Lower leg skin (tissue), 4 donors: ENCODE results near the gene SMAD9. TPM values are rescaled to one million over a fixed set of nuclear protein-coding genes. Genes with fewer than 3 reads are reported as not detected.

Experiments
- DNase-seq, 2 donors: peaks; one replicate each; pipeline ENCODE4 v3.0.0-alpha.2; 2019; ENCODE audit warnings: low spot score in 2 of 2
- H3K4me3 ChIP-seq: fragments of 200-600 bp; sonication (generic); 2 replicates; pipeline ENCODE4 v1.5.1; 2017; ENCODE audit warnings: mild to moderate bottlenecking, low read depth; ENCODE audit not compliant: poor library complexity, severe bottlenecking
- POLR2A ChIP-seq, 2 donors: fragments of 450-650 bp; IDR thresholded peaks; one replicate each; pipeline ENCODE4 v1.6.1; 2016 to 2017; ENCODE audit warnings: antibody characterized with exemption in 2 of 2, mild to moderate bottlenecking in 1 of 2, moderate library complexity in 1 of 2
- WGBS, 2 donors: methylation state at CpG; one replicate each; pipeline ENCODE4 v1.1.5; 2018; 5-methylcytosine and 5-hydroxymethylcytosine counted together
- intact Hi-C: fragments of 100-400 bp; cut with DNase I; formaldehyde crosslinking; loops from one replicate; pipeline ENCODE4 v1.15.0; 2023; ENCODE audit warnings: low total_unique reads
- total RNA-seq, 4 donors: library from RNA; depleted of rRNA; stranded (reverse); fragments of >200 nt; gene quantifications; one replicate each; pipeline ENCODE4 v1.1.0, GENCODE V29; 2016
- TF ChIP-seq, protein P1 (sequence below), 3 donors: fragments of 450-650 bp; IDR thresholded peaks; one replicate each; pipeline ENCODE4 v1.5.1; 2016; ENCODE audit warnings: antibody characterized with exemption in 3 of 3, mild to moderate bottlenecking in 3 of 3, moderate library complexity in 2 of 3

SMAD9 gene
- total RNA-seq, 4 donors from 2014 or later: 1.4 to 4.4 (median 2.2) TPM

DNA sequence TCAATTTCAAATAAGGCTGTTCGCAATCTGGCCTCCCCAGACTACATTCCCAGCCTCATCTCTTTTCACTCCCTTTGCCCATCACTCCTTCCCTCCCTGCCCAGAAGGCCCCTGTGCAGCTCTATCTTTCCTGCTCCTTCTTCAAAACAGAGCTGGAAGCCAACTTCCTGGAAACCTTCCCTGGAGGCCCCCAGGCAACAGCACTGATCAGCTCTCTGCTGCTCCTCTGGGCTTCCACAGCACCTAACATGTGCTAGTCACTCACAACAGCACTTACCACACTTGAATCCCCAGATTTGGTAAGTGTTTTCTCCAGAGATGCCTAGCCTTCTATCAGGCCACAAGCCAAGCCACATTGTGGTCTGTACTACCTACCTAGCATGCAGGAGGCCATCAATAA, 9.5 kb downstream of the SMAD9 start:
- DNase-seq: no peak
- intact Hi-C loops: no loop called here
- WGBS, 2 donors: 100% methylated on average over 1 of the region's 1 CpG
- no peak overlapping the region for H3K4me3 ChIP-seq
- no peak for TF ChIP-seq POLR2A (IDR thresholded peaks at IDR 0.05)
- TF ChIP-seq, protein P1, sequence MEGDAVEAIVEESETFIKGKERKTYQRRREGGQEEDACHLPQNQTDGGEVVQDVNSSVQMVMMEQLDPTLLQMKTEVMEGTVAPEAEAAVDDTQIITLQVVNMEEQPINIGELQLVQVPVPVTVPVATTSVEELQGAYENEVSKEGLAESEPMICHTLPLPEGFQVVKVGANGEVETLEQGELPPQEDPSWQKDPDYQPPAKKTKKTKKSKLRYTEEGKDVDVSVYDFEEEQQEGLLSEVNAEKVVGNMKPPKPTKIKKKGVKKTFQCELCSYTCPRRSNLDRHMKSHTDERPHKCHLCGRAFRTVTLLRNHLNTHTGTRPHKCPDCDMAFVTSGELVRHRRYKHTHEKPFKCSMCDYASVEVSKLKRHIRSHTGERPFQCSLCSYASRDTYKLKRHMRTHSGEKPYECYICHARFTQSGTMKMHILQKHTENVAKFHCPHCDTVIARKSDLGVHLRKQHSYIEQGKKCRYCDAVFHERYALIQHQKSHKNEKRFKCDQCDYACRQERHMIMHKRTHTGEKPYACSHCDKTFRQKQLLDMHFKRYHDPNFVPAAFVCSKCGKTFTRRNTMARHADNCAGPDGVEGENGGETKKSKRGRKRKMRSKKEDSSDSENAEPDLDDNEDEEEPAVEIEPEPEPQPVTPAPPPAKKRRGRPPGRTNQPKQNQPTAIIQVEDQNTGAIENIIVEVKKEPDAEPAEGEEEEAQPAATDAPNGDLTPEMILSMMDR (IDR thresholded peaks at IDR 0.05): no peak

DNA sequence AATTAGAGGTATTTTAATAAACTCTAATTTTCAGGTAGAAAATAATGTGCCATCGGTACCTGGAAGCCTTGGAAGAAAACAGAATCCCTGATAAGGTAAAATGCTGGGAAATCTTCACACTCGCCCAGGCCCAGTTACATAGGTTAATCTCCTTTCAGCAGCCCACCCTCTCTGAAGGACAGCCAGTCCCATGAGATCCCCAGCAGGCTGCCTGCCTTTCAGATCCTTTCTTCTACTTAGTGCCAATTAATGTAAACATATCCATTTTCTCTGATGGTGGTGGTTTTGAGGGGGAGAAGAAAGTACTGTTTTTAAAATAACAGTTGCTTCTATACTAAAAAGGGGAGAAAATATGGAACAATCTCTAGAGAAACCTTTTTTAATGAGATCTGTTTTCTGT, 12.2 kb downstream of the SMAD9 start:
- WGBS, 2 donors: 92 to 95% methylated on average over 2 of the region's 2 CpGs
- intact Hi-C loops: no loop called here
- DNase-seq: no peak

DNA sequence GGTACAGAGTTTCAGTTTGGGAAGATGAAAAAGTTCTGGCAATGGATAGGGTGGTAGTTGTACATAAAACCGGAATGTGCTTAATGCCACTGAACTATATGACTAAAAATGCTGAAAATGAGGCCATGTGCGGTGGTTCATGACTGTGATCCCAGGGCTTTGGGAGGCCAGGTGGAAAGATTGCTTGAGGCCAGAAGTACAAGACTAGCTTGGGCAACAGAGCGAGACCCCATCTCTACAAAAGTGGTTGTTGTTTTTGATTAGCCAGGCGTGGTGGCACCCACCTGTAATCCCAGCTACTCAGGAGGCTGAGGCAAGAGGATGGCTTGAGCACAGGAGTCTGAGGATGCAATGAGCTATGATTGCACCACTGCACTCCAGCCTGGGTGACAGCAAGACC, 12.8 kb downstream of the SMAD9 start:
- DNase-seq: no peak
- intact Hi-C loops: no loop called here
- TF ChIP-seq, protein P1 (IDR thresholded peaks at IDR 0.05): no peak
- 93 to 95% methylated on average over 4 of the region's 4 CpGs for WGBS, 2 donors
- H3K4me3 ChIP-seq: no peak overlapping the region

More for the DNA sequence above, 12.2 kb downstream of the SMAD9 start:
- H3K4me3 ChIP-seq: no peak overlapping the region
- TF ChIP-seq, protein P1 (IDR thresholded peaks at IDR 0.05): no peak
- TF ChIP-seq POLR2A (IDR thresholded peaks at IDR 0.05): no peak

DNA sequence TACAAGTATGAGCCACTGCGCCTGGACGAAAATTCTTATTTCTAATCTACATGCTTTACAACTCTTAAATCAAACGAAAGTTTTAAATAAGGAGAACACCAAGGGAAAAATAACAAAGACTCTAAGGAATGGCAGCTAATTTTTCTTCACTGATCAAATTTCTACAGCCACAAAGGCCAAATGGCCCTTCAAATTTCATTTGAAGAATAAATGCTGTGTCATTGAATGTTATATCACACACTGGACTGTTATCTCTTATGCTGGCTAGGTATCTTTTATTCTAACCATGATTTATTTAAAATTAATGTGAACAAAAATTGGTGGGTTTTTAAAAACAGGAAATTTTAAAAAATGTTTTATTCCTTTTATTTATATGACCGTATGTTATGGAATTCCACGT, 14.1 kb downstream of the SMAD9 start:
- intact Hi-C loops: no loop called here
- 93 to 94% methylated on average over 5 of the region's 5 CpGs for WGBS, 2 donors
- DNase-seq: no peak
- no peak overlapping the region for H3K4me3 ChIP-seq
- no peak for TF ChIP-seq POLR2A (IDR thresholded peaks at IDR 0.05)

DNA sequence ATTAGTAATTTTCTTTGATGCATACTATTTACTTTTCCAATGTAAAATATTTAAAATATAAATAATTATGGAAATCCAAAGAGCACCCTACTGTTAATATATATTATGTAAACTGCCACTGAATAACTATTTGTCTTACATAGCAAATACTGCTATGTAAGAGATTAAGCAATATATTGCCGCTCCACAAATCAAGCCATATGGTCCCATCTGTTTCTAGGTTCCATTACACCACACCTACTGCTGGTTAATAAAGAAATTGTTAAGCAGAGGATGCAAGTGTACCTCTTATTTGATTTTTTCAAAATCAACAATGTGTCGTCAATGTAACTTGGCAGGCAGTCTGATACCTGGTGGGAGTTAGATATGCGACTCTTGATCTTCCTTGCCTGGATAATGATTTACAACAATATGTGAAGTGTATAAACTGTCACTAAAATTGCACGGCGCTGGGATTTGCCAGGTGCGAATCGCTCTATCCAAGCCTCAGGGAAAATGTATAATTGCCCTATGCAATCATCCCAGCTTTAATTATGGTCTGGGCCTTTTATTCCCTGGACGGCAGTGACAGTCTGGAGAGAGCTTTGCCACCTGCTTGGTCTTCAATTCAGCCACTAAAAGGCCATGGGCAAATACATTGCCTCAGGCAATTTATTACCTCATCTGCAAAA, 16.0 kb downstream of the SMAD9 start:
- intact Hi-C loops: no loop called here
- WGBS, 2 donors: 69 to 79% methylated on average over 8 of the region's 8 CpGs

DNA sequence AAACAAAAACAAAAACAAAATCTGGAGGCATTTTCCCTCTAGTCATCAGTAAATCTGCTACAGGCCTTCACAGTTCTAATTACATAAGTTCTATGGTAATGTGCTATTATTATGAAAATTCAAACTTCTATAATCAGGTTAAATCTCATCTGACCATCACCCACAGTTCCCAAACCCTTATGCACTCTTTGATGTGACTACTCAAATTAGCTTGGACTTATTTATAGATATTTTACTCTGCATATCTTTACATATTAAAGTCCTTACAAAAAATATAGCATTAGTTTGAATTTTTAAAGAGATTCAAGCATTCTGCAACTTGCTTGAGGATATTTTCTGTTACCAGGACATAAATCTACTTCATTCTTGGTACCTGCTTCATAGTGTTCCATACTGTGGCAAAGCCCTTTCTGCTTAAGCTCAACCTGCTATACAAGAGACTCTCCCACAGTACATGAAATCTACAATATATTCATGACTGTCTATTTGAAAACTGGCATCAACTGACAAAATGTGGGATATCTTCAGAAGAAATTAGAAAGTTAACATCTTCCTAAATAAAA, 22.9 kb downstream of the SMAD9 start:
- no peak for DNase-seq
- TF ChIP-seq, protein P1 (IDR thresholded peaks at IDR 0.05): no peak
- no peak overlapping the region for H3K4me3 ChIP-seq
- intact Hi-C loops: no loop called here

More for the DNA sequence above, 16.0 kb downstream of the SMAD9 start:
- no peak for DNase-seq
- H3K4me3 ChIP-seq: no peak overlapping the region
- TF ChIP-seq, protein P1 (IDR thresholded peaks at IDR 0.05): no peak
